OCI-LY7 (cell line): ENCODE results near the gene INSYN2B. TPM values are rescaled to one million over a fixed set of nuclear protein-coding genes. Genes with fewer than 3 reads are reported as not detected.

ENCODE experiments used
- BruUV-seq: library from RNA; stranded (reverse); fragments of 400-500 nt; replicated peaks from 2 replicates; lab custom pipeline; 2021; lab: Mats Ljungman, UMichigan
- CTCF ChIA-PET: fragments of 300-600 bp; sonication (Branson Sonifier 250); formaldehyde crosslinking; loops from one replicate; lab custom pipeline; 2022; ENCODE audit warnings: antibody characterized with exemption; ENCODE audit not compliant: unreplicated experiment; lab: Charles Lee
- POLR2A ChIA-PET: fragments of 300-600 bp; sonication (Branson Sonifier 250); formaldehyde crosslinking; loops from one replicate; lab custom pipeline; 2022; ENCODE audit warnings: antibody characterized with exemption; lab: Charles Lee
- DNase-seq: peaks from one replicate; pipeline ENCODE4 v3.0.0-alpha.2; 2015; ENCODE audit warnings: low spot score
- H2AFZ ChIP-seq: fragments of 200-600 bp; sonication (generic), shearing (Covaris generic); 2 replicates; pipeline ENCODE4 v1.6.1; 2014; ENCODE audit warnings: mild to moderate bottlenecking, antibody characterized with exemption, low read length, moderate library complexity
- H3K27ac ChIP-seq: fragments of 200-600 bp; sonication (generic); 2 replicates; pipeline ENCODE4 v1.5.1; 2014; ENCODE audit warnings: mixed run types, low read depth, mild to moderate bottlenecking, moderate library complexity, low read length, inconsistent platforms; ENCODE audit not compliant: poor library complexity, severe bottlenecking
- H3K36me3 ChIP-seq: fragments of 200-600 bp; sonication (generic); 2 replicates; pipeline ENCODE4 v1.6.1; 2014; ENCODE audit warnings: mild to moderate bottlenecking, antibody characterized with exemption, low read length, moderate library complexity, mixed read lengths; ENCODE audit not compliant: insufficient read depth
- H3K4me1 ChIP-seq: fragments of 200-600 bp; sonication (generic); 2 replicates; pipeline ENCODE4 v1.5.1; 2014; ENCODE audit warnings: mild to moderate bottlenecking, low read length; ENCODE audit not compliant: insufficient read depth, poor library complexity, severe bottlenecking
- H3K4me2 ChIP-seq: fragments of 200-600 bp; sonication (generic); 2 replicates; pipeline ENCODE4 v1.6.1; 2014; ENCODE audit warnings: mild to moderate bottlenecking, low read length
- H3K4me3 ChIP-seq: fragments of 200-600 bp; sonication (generic); 2 replicates; pipeline ENCODE4 v1.5.1; 2014; ENCODE audit warnings: mild to moderate bottlenecking, low read depth, low read length; ENCODE audit not compliant: poor library complexity, severe bottlenecking
- H3K79me2 ChIP-seq: fragments of 200-600 bp; sonication (generic); 2 replicates; pipeline ENCODE4 v1.6.1; 2016; ENCODE audit warnings: low read depth, mild to moderate bottlenecking, low read length, moderate library complexity, mixed read lengths; ENCODE audit not compliant: insufficient read depth
- H3K9me2 ChIP-seq: fragments of 200-600 bp; sonication (generic); 2 replicates; pipeline ENCODE4 v1.6.1; 2016; ENCODE audit warnings: mild to moderate bottlenecking, low read length, mixed read lengths; ENCODE audit not compliant: insufficient read depth
- H3K9me3 ChIP-seq: fragments of 200-600 bp; sonication (generic); 2 replicates; pipeline ENCODE4 v1.6.1; 2014; ENCODE audit warnings: mild to moderate bottlenecking, mixed run types, low read length, mixed read lengths
- H4K20me1 ChIP-seq: fragments of 200-600 bp; sonication (generic); 2 replicates; pipeline ENCODE4 v1.6.1; 2014; ENCODE audit warnings: mild to moderate bottlenecking, antibody characterized with exemption, low read length, moderate library complexity, mixed read lengths; ENCODE audit not compliant: insufficient read depth
- EZH2phosphoT487 ChIP-seq: fragments of 200-600 bp; sonication (generic); IDR thresholded peaks from 2 replicates; pipeline ENCODE4 v1.6.1; 2018; ENCODE audit warnings: low read depth, borderline replicate concordance, mild to moderate bottlenecking, mixed run types, antibody characterized with exemption, low read length, moderate library complexity, mixed read lengths
- intact Hi-C: fragments of 100-400 bp; cut with micrococcal nuclease; formaldehyde crosslinking; loops from one replicate; pipeline ENCODE4 v1.10.0; 2022; ENCODE audit not compliant: unreplicated experiment
- total RNA-seq, 2 experiments: library from RNA; depleted of rRNA in 1 of 2; stranded (reverse); fragments of >200 nt in 1 of 2; shearing (Covaris generic) in 1 of 2; gene quantifications; 2 replicates each; pipeline ENCODE4 v1.2.3, GENCODE V29; 2014 to 2022
- TF ChIP-seq, protein P1 (sequence below): fragments of 200-600 bp; sonication (generic); conservative IDR thresholded peaks from 2 replicates; pipeline ENCODE4 v1.5.1; 2014; ENCODE audit warnings: mild to moderate bottlenecking, antibody characterized with exemption, low read length, moderate library complexity, mixed read lengths

The INSYN2B gene
- total RNA-seq, 2 experiments from 2014 or later = not detected

DNA sequence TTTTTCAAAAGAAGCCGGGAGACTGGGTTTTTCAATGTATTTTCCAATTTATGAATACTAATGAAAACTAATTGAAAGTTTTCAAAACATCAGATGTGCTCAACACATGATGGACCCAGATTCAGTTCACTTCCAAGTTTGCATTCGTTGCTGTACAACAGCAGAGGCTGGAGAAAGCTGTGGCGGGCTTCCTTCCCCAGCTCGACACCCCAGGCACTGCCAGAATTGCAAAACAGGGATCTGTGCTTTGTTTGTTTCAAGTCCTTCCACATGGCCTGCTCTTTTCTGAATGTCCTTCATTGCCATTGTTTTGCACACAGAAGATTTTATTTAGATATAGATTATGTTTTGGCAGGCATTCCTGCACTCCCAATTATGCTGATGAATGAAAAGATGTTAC lies 30.3 kb upstream of the INSYN2B start:
- Histone ChIP-seq H3K9me2 (no peaks in the 10 kb centered on the region), H2AFZ (no peak overlapping the region), H3K36me3 (peaks cover 42% of the 10 kb centered on the region), H3K4me2 (no peak overlapping the region), H3K4me3 (no peak overlapping the region), H3K27ac (no peak overlapping the region), H3K9me3 (no peaks in the 10 kb centered on the region), H3K79me2 (no peaks in the 10 kb centered on the region), H4K20me1 (no peaks in the 10 kb centered on the region), H3K4me1 (no peaks in the 10 kb centered on the region)
- POLR2A ChIA-PET = no interaction called here
- no peak for DNase-seq
- intact Hi-C loops = no loop called here
- CTCF ChIA-PET = no interaction called here
- no TSS peak for BruUV-seq
- TF ChIP-seq, protein P1, sequence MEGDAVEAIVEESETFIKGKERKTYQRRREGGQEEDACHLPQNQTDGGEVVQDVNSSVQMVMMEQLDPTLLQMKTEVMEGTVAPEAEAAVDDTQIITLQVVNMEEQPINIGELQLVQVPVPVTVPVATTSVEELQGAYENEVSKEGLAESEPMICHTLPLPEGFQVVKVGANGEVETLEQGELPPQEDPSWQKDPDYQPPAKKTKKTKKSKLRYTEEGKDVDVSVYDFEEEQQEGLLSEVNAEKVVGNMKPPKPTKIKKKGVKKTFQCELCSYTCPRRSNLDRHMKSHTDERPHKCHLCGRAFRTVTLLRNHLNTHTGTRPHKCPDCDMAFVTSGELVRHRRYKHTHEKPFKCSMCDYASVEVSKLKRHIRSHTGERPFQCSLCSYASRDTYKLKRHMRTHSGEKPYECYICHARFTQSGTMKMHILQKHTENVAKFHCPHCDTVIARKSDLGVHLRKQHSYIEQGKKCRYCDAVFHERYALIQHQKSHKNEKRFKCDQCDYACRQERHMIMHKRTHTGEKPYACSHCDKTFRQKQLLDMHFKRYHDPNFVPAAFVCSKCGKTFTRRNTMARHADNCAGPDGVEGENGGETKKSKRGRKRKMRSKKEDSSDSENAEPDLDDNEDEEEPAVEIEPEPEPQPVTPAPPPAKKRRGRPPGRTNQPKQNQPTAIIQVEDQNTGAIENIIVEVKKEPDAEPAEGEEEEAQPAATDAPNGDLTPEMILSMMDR = no peak
- TF ChIP-seq EZH2phosphoT487 = no peak

DNA sequence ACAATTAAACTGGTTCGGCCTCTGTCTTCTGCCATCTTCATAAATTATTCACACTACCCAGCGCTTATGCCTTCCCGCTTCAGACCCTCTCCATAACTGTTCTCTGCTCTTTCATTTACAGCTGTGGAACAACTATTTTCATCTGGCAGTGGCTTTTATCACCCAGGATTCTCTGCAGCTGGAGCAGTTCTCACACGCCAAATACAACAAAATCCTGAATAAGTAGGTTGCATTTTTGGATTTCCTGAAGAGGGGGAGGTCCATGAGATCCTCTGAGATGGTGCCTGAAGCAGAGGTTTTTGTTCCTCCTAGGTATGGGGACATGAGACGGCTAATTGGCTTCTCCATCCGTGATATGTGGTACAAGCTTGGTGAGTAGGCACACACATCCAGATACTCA lies 28.1 kb upstream of the INSYN2B start:
- no peak for DNase-seq
- Histone ChIP-seq H3K27ac (no peak overlapping the region), H3K4me3 (no peak overlapping the region), H2AFZ (no peak overlapping the region), H4K20me1 (no peaks in the 10 kb centered on the region), H3K36me3 (peaks cover 45% of the 10 kb centered on the region), H3K79me2 (no peaks in the 10 kb centered on the region), H3K4me1 (no peaks in the 10 kb centered on the region), H3K9me2 (no peaks in the 10 kb centered on the region), H3K9me3 (no peaks in the 10 kb centered on the region), H3K4me2 (no peak overlapping the region)
- ChIA-PET CTCF (interaction anchor here (0.5 kb wide), 1 partner anchor 19 kb away, joined by 3 read pairs; no protein-coding TSS in a partner anchor), POLR2A (no interaction called here)
- TF ChIP-seq, protein P1 = no peak
- no peak for TF ChIP-seq EZH2phosphoT487
- BruUV-seq = no TSS peak
- intact Hi-C loops = no loop called here

DNA sequence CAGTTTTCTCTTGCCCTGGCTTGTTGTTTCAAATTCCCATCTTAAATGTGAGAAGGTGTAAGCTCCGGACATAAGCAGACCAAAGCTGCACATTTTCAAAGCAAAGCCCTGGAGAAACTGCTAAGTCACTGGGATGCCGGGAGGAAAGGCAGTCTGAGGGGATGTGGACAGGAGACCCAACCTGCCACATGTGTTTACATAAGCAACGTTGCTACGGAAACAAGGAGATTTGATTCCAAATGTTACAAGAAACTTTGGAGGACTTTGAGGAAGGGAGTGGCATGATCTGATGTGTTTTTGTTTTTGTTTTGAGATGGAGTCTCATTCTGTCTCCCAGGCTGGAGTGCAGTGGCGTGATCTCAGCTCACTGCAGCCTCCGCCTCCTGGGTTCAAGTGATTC lies 25.7 kb upstream of the INSYN2B start:
- no peak overlapping the region for H3K27ac ChIP-seq
- BruUV-seq = no TSS peak
- intact Hi-C loops = no loop called here
- DNase-seq = no peak
- POLR2A ChIA-PET = no interaction called here
- no peak overlapping the region for H2AFZ ChIP-seq
- no peak for TF ChIP-seq EZH2phosphoT487
- TF ChIP-seq, protein P1 = no peak
- H3K4me1 ChIP-seq = no peaks in the 10 kb centered on the region
- H3K4me2 ChIP-seq = no peak overlapping the region
- H3K79me2 ChIP-seq = no peaks in the 10 kb centered on the region
- H3K36me3 ChIP-seq = peaks cover 49% of the 10 kb centered on the region
- CTCF ChIA-PET = no interaction called here
- no peak overlapping the region for H3K4me3 ChIP-seq
- no peaks in the 10 kb centered on the region for H3K9me2 ChIP-seq
- H3K9me3 ChIP-seq = no peaks in the 10 kb centered on the region
- H4K20me1 ChIP-seq = no peaks in the 10 kb centered on the region
